ENCODE measurements around the gene IQGAP2.

IQGAP2 gene

DNA sequence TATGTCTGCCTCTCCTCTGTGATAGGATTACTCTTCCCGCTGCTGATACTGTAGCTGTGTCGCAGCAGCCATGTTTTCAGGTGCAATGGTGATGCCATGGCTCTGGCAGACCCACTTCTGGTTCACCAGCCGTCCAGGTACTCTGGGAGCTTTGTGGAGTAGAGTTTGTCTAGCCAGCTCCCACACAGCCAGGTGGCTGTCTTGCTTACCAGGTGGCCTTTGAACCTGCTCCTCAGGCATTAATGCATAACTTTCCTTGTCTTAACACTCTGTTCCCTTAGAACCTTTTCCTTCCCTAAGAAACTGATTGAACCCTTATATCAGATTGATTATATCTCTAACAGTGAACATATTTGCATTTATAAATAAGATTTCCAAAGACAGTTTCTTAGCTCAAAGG, 177.9 kb downstream of the IQGAP2 start:
- Histone ChIP-seq H3K36me3 (ENCODE audit: control insufficient read depth in 2 of 2, insufficient read depth in 1 of 2, low read length in 2 of 2) (no peaks in the 10 kb centered on the region), H3K4me1 (ENCODE audit: control insufficient read depth, insufficient read depth, low read length) (peaks cover 8% of the 10 kb centered on the region; the same call in 1 of the 2 replicates), H3K27ac (ENCODE audit: extremely low read depth, low read depth, low read length) (no peak overlapping the region), H3K4me3 (ENCODE audit: low read depth, low read length) (no peak overlapping the region), H3K9me3 (ENCODE audit: control insufficient read depth, insufficient read depth, low read depth, low read length) (no peaks in the 10 kb centered on the region)
- POLR2A ChIA-PET, result no interaction called here
- CTCF ChIA-PET, result interaction anchor here (0.6 to 1.5 kb wide), 4 partner anchors 59 to 371 kb away, joined by 3 to 5 read pairs (median 4); no protein-coding TSS in a partner anchor
- no peak for TF ChIP-seq ZNF184 (tag by site-specific recombination; IDR thresholded peaks at IDR 0.05)
- TF ChIP-seq ZNF24 (tag by site-specific recombination; IDR thresholded peaks at IDR 0.05), result no peak
- no peak for TF ChIP-seq ZNF621 (tag by site-specific recombination; IDR thresholded peaks at IDR 0.05)
- TF ChIP-seq SETDB1 (IDR thresholded peaks at IDR 0.05; ENCODE audit: insufficient read length, low read length), result no peak
- TF ChIP-seq ZNF521 (tag by site-specific recombination; IDR thresholded peaks at IDR 0.05), result no peak

DNA sequence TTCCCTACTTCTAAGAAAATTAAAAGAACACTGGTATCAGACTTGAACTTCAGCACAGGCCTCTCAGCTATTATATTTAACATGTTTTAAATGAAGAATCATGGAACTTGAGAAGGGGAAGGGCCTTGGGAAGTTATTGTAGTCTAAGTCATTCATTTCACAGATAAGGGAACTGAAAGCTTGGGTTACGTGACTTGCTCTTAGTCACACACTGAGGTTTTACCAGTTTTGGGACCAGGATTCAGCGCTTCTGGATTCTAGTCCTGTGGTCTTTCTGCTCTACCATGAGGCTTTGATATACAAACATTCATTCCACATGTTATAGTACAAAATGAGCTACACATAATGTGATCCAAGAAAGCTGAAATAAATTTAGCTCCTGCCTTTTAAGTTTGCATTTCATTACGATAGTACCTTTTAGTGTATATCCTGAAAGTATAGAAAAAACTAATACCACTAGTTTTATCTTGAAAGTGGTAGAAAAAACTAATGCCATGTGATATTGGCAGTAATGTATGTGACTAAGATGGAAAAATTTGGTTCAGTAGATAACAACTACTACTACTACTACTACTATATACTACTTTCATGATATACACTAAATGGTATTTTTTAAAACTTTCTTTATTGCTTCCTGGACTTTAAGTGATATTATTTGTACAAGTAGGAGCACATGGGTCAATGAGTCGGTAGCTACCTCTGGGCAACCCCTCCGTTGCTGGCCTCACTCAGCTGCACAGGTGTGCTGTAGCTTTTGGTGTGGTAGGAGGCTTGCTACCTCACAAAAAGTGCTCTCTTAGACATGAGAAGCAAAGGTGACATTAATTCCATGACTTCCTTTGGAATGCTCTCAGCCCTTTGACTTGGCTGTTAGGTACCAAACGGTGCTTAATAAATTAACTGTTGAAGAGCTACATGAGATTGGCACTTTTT, 179.4 kb downstream of the IQGAP2 start:
- Histone ChIP-seq H3K4me1 (ENCODE audit: control insufficient read depth, insufficient read depth, low read length) (peaks cover 12% of the 10 kb centered on the region; the same call in 1 of the 2 replicates), H3K36me3 (ENCODE audit: control insufficient read depth in 2 of 2, insufficient read depth in 1 of 2, low read length in 2 of 2) (no peaks in the 10 kb centered on the region), H3K4me3 (ENCODE audit: low read depth, low read length) (no peak overlapping the region), H3K27ac (ENCODE audit: extremely low read depth, low read depth, low read length) (no peak overlapping the region), H3K9me3 (ENCODE audit: control insufficient read depth, insufficient read depth, low read depth, low read length) (no peaks in the 10 kb centered on the region)
- CTCF ChIA-PET, result interaction anchor here (0.6 to 3.1 kb wide), 16 partner anchors 16 to 1567 kb away, joined by 3 to 31 read pairs (median 3); partner anchors contain the start of gene IQGAP2
- POLR2A ChIA-PET, result interaction anchor here (1.1 kb wide), 1 partner anchor 179 kb away, joined by 3 read pairs; the partner anchor contains the start of gene IQGAP2
- TF ChIP-seq ZNF629 (tag by site-specific recombination; IDR thresholded peaks at IDR 0.05), result no peak
- no peak for TF ChIP-seq ZNF626 (tag by site-specific recombination; IDR thresholded peaks at IDR 0.05)
- no peak for TF ChIP-seq ZNF354C (tag by site-specific recombination; IDR thresholded peaks at IDR 0.05; ENCODE audit: borderline replicate concordance, low read depth)
- TF ChIP-seq, protein P1, sequence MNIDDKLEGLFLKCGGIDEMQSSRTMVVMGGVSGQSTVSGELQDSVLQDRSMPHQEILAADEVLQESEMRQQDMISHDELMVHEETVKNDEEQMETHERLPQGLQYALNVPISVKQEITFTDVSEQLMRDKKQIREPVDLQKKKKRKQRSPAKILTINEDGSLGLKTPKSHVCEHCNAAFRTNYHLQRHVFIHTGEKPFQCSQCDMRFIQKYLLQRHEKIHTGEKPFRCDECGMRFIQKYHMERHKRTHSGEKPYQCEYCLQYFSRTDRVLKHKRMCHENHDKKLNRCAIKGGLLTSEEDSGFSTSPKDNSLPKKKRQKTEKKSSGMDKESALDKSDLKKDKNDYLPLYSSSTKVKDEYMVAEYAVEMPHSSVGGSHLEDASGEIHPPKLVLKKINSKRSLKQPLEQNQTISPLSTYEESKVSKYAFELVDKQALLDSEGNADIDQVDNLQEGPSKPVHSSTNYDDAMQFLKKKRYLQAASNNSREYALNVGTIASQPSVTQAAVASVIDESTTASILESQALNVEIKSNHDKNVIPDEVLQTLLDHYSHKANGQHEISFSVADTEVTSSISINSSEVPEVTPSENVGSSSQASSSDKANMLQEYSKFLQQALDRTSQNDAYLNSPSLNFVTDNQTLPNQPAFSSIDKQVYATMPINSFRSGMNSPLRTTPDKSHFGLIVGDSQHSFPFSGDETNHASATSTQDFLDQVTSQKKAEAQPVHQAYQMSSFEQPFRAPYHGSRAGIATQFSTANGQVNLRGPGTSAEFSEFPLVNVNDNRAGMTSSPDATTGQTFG (tag by site-specific recombination; IDR thresholded peaks at IDR 0.05; ENCODE audit: borderline replicate concordance), result no peak
- TF ChIP-seq, protein P2, sequence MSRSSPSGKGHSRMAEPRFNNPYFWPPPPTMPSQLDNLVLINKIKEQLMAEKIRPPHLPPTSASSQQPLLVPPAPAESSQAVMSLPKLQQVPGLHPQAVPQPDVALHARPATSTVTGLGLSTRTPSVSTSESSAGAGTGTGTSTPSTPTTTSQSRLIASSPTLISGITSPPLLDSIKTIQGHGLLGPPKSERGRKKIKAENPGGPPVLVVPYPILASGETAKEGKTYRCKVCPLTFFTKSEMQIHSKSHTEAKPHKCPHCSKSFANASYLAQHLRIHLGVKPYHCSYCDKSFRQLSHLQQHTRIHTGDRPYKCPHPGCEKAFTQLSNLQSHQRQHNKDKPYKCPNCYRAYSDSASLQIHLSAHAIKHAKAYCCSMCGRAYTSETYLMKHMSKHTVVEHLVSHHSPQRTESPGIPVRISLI (tag by site-specific recombination; IDR thresholded peaks at IDR 0.05), result no peak
- TF ChIP-seq WT1 (tag by site-specific recombination; IDR thresholded peaks at IDR 0.05), result no peak
- TF ChIP-seq ZNF704 (tag by site-specific recombination; IDR thresholded peaks at IDR 0.05), result no peak
- no peak for TF ChIP-seq ZNF677 (tag by site-specific recombination; IDR thresholded peaks at IDR 0.05)
- TF ChIP-seq, protein P3, sequence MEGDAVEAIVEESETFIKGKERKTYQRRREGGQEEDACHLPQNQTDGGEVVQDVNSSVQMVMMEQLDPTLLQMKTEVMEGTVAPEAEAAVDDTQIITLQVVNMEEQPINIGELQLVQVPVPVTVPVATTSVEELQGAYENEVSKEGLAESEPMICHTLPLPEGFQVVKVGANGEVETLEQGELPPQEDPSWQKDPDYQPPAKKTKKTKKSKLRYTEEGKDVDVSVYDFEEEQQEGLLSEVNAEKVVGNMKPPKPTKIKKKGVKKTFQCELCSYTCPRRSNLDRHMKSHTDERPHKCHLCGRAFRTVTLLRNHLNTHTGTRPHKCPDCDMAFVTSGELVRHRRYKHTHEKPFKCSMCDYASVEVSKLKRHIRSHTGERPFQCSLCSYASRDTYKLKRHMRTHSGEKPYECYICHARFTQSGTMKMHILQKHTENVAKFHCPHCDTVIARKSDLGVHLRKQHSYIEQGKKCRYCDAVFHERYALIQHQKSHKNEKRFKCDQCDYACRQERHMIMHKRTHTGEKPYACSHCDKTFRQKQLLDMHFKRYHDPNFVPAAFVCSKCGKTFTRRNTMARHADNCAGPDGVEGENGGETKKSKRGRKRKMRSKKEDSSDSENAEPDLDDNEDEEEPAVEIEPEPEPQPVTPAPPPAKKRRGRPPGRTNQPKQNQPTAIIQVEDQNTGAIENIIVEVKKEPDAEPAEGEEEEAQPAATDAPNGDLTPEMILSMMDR (tag by site-specific recombination; IDR thresholded peaks at IDR 0.05), result no peak
- TF ChIP-seq OVOL3 (tag by site-specific recombination; IDR thresholded peaks at IDR 0.05), result no peak
- TF ChIP-seq ZNF37A (tag by site-specific recombination; IDR thresholded peaks at IDR 0.05), result no peak
- TF ChIP-seq ZNF792 (tag by site-specific recombination; IDR thresholded peaks at IDR 0.05), result no peak
- TF ChIP-seq ZNF513 (tag by site-specific recombination; IDR thresholded peaks at IDR 0.05), result no peak
- TF ChIP-seq ZBTB26 (tag by site-specific recombination; optimal IDR thresholded peaks at IDR 0.05), result no peak
- no peak for TF ChIP-seq ZNF707 (tag by site-specific recombination; IDR thresholded peaks at IDR 0.05)

Measured in HEK293 (cell line).